HCT116 (cell line): Measurements from ENCODE around the gene CELF2.

Experiments used
- CEBPB ChIP-seq: IDR thresholded peaks from 2 replicates; pipeline ENCODE4 v1.6.1; 2012; ENCODE audit warnings: low read depth
- POLR2A ChIP-seq: IDR thresholded peaks from 2 replicates; pipeline ENCODE4 v1.7.0; 2011; ENCODE audit warnings: borderline replicate concordance; ENCODE audit not compliant: insufficient read depth, insufficient read length; ENCODE audit errors: extremely low read depth
- POLR2AphosphoS5 ChIP-seq: IDR thresholded peaks from 2 replicates; pipeline ENCODE4 v1.6.1; 2011; ENCODE audit warnings: mild to moderate bottlenecking, low read depth, low read length, moderate library complexity
- ZFX ChIP-seq: fragments of 450-650 bp; IDR thresholded peaks from 2 replicates; pipeline ENCODE4 v1.6.1; 2017
- TF ChIP-seq, protein P1 (sequence below), 3 experiments: fragments of 200-600 bp in 1 of 3; sonication (generic) in 1 of 3; IDR thresholded peaks in 2 of 3; conservative IDR thresholded peaks in 1 of 3; 2 replicates each; pipeline ENCODE4 v1.5.1; 2012 to 2017; ENCODE audit warnings: low read depth in 2 of 3, low read length in 2 of 3, antibody characterized with exemption in 1 of 3, borderline replicate concordance in 1 of 3, control low read depth in 1 of 3, mild to moderate bottlenecking in 1 of 3, mixed read lengths in 1 of 3, mixed run types in 1 of 3, moderate library complexity in 1 of 3; ENCODE audit not compliant: insufficient read depth in 1 of 3

- TF ChIP-seq, protein P1, sequence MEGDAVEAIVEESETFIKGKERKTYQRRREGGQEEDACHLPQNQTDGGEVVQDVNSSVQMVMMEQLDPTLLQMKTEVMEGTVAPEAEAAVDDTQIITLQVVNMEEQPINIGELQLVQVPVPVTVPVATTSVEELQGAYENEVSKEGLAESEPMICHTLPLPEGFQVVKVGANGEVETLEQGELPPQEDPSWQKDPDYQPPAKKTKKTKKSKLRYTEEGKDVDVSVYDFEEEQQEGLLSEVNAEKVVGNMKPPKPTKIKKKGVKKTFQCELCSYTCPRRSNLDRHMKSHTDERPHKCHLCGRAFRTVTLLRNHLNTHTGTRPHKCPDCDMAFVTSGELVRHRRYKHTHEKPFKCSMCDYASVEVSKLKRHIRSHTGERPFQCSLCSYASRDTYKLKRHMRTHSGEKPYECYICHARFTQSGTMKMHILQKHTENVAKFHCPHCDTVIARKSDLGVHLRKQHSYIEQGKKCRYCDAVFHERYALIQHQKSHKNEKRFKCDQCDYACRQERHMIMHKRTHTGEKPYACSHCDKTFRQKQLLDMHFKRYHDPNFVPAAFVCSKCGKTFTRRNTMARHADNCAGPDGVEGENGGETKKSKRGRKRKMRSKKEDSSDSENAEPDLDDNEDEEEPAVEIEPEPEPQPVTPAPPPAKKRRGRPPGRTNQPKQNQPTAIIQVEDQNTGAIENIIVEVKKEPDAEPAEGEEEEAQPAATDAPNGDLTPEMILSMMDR (IDR thresholded peaks at IDR 0.05 in 2 of 3, conservative IDR thresholded peaks at IDR 0.05 in 1 of 3; ENCODE audit: borderline replicate concordance in 1 of 3, insufficient read depth in 1 of 3, low read depth in 2 of 3, low read length in 2 of 3), result no peak
- TF ChIP-seq POLR2AphosphoS5 (no peak), POLR2A (no peak), ZFX (no peak), CEBPB (no peak)
These were observed 191.5 kb downstream of the CELF2 start for GRCh38 chr10:11208908-11209829.
